Aorta (tissue), 5 donors: ENCODE results near the gene APOA4. TPM values are rescaled to one million over a fixed set of nuclear protein-coding genes. Genes with fewer than 3 reads are reported as not detected.

Experiments
- ATAC-seq: fragments of 200-7000 bp; cut with Tn5 transposase; one replicate; pipeline ENCODE4 v1.9.1; 2022; ENCODE audit warnings: moderate library complexity; ENCODE audit not compliant: low FRiP score
- DNase-seq, 2 donors: peaks; one replicate each; pipeline ENCODE4 v3.0.0-alpha.2; 2020
- H3K27ac ChIP-seq, 2 donors: one replicate each; pipeline ENCODE4 v1.5.1; 2013; ENCODE audit warnings: low read length in 2 of 2, mild to moderate bottlenecking in 2 of 2, moderate library complexity in 2 of 2, control low read depth in 1 of 2, inconsistent platforms in 1 of 2, low read depth in 1 of 2
- H3K27me3 ChIP-seq, 2 donors: one replicate each; pipeline ENCODE4 v1.6.1; 2013; ENCODE audit warnings: control low read depth in 1 of 2, low read length in 1 of 2, mild to moderate bottlenecking in 1 of 2, moderate library complexity in 1 of 2; ENCODE audit not compliant: insufficient read depth in 2 of 2, control insufficient read depth in 1 of 2
- H3K36me3 ChIP-seq, 2 donors: one replicate each; pipeline ENCODE4 v1.6.1; 2013; ENCODE audit warnings: control low read depth in 1 of 2, low read length in 1 of 2, mild to moderate bottlenecking in 1 of 2; ENCODE audit not compliant: insufficient read depth in 2 of 2, control insufficient read depth in 1 of 2
- H3K4me1 ChIP-seq, 2 donors: one replicate each; pipeline ENCODE4 v1.6.1; 2013; ENCODE audit warnings: low read length in 2 of 2, control low read depth in 1 of 2, mild to moderate bottlenecking in 1 of 2, moderate library complexity in 1 of 2; ENCODE audit not compliant: insufficient read depth in 2 of 2, control insufficient read depth in 1 of 2
- H3K4me3 ChIP-seq, 2 donors: one replicate each; pipeline ENCODE4 v1.5.1; 2013; ENCODE audit warnings: low read length in 2 of 2, control low read depth in 1 of 2, mild to moderate bottlenecking in 1 of 2
- H3K9me3 ChIP-seq: one replicate; pipeline ENCODE4 v1.6.1; 2013; ENCODE audit warnings: mild to moderate bottlenecking, low read length; ENCODE audit not compliant: control insufficient read depth
- WGBS, 2 donors: extraction: QIAGEN DNeasy Blood & Tissue Kit; methylation state at CpG; one replicate each; pipeline ENCODE4 v1.1.7; 2013; 5-methylcytosine and 5-hydroxymethylcytosine counted together
- intact Hi-C, 2 donors: fragments of 100-400 bp; cut with DNase I; formaldehyde crosslinking; loops; one replicate each; pipeline versions ENCODE4 v1.14.2 to v1.15.0; 2022
- long read RNA-seq, 2 donors: library from polyadenylated mRNA; unstranded; transcript quantifications; one replicate each; pipeline ENCODE4 v2.0.0, GENCODE V29; 2020 to 2021
- polyA plus RNA-seq, 2 donors: library from polyadenylated mRNA; stranded (reverse); fragments of 200-250 nt; gene quantifications; one replicate each; pipeline ENCODE4 v1.2.3, GENCODE V29; 2013
- total RNA-seq, 2 donors: library from RNA; stranded (reverse); fragmentation: NEBNext Ultra II Directional; extraction: Animal tissue kit (Norgen Biotek cat#: 25700); gene quantifications; one replicate each; pipeline ENCODE4 v1.2.1, GENCODE V29; 2021
- donor health status: healthy with polysubstance abuse.
- donor health status: Bipolar disorder and iron deficiency.
- donor health status: DM: no; HTN: no; CAD: no.
- donor health status: DM: no; HTN: no; CAD: no.
- donor health status: DM: yes; HTN: yes; CAD: no.

Gene APOA4
- total RNA-seq (not detected), polyA plus RNA-seq (100 to 1,000 TPM in 1 of 2 donors, under 1 TPM in 1; 0.64 to 457 TPM)
- long read RNA-seq, donor 1 = 0 reads
- long read RNA-seq, donor 2 = 0 reads

DNA sequence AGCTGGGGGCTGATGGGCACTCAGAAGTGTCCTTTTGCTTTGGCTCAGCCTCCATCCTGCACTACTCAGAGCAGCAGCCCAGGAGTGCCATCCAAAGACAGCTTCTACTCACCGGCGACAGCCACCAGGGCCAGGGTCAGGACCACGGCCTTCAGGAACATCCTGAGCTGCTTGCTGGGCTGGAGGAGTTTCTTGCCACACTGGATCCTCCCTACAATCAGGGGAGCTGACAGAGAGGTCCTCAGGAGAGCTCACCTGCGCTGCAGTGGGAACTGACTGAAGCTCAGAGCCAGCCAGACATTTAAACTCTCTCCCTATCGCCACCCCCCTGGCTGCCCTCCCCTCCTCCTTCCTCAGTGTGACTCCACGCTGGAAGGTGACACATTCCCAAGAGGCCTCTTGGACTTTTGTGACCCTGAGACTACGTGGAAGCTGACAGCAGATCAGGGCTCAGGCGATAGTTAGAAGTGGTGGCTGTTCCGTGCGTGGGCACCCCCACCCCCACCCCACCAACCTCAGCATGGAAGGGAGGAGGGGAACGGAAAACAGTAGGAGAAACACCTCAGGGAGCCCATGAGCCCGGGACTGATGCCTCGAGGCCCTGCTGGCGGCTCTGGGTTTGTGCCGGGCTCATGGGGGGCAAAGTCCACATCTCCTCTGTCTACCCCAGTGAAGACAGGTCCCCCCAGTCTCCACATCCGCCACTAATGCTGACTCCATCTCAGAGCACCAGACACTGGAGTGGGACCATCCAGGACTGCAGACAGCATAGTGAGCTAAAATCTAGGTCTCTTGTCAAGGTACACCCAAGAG is at the start of gene APOA4:
TSS of gene APOA4 (minus strand) at position 274 of the 813 bp plus-strand sequence. CDS start at position 161, 113 bp downstream.
- DNase-seq (no peak), ATAC-seq (no peak)
- H3K9me3 ChIP-seq = no peaks in the 10 kb centered on the region
- H3K4me1 ChIP-seq = no peaks in the 10 kb centered on the region
- H3K4me3 ChIP-seq = no peak within 1 kb of the TSS
- no peaks in the 10 kb centered on the region for H3K36me3 ChIP-seq
- no peaks in the 10 kb centered on the region for H3K27me3 ChIP-seq
- 82 to 84% methylated on average over 16 of the region's 16 CpGs for WGBS, 2 donors
- intact Hi-C loops = no loop called here
- H3K27ac ChIP-seq = no peak within 1 kb of the TSS

DNA sequence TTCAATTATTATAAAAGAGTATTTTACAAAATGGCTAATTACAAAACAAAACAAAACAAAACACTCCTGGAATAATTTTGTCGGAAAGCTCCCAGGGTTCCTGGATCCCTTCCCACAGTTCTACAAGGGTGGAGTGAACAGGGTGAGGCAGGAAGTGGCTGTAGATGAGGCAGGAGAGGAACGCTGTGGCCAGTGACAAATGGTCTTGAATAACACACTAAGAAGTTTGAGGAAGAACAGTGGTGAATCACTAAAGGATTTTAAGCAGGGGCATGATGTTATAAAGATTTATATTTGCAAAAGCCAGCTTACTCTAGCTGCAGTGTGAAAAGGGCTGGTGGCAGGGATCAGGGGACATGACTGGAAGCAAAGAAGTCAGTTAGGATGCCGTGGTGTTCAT is 48.1 kb upstream of the APOA4 start:
- H3K27me3 ChIP-seq = no peaks in the 10 kb centered on the region
- no peak for ATAC-seq
- H3K4me1 ChIP-seq = no peaks in the 10 kb centered on the region
- no peak overlapping the region for H3K4me3 ChIP-seq
- intact Hi-C loops = no loop called here
- DNase-seq = no peak
- 54 to 56% methylated on average over 3 of the region's 3 CpGs for WGBS, 2 donors
- H3K9me3 ChIP-seq = no peaks in the 10 kb centered on the region
- no peak overlapping the region for H3K27ac ChIP-seq
- H3K36me3 ChIP-seq = peaks cover 8 to 17% of the 10 kb centered on the region in 2 donors

DNA sequence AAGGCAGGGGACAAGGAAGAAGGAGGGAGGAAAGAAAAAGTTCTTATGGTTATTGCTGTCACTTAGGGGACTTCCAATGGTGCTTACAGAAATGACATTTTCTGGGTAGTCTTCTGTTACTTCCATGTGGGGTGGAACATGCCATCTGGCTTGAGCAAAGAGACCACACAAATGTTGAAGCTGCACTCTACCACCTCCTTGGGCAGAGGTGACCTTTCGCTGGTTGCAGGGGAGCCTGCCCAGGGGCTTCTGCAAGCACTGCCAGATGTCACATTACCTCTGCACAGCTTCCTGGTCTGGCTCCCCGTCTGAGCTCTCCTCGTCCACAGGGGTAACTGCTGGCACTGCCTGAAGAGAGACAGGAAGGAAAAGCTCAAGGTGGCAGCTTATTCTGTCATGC is 47.0 kb upstream of the APOA4 start:
- Histone ChIP-seq H3K27me3 (no peaks in the 10 kb centered on the region), H3K36me3 (peaks cover 8 to 12% of the 10 kb centered on the region in 2 donors), H3K4me1 (no peaks in the 10 kb centered on the region), H3K4me3 (no peak overlapping the region), H3K9me3 (no peaks in the 10 kb centered on the region), H3K27ac (no peak overlapping the region)
- no peak for ATAC-seq
- intact Hi-C loops = no loop called here
- WGBS, 2 donors = 71 to 90% methylated on average over 3 of the region's 3 CpGs
- no peak for DNase-seq

DNA sequence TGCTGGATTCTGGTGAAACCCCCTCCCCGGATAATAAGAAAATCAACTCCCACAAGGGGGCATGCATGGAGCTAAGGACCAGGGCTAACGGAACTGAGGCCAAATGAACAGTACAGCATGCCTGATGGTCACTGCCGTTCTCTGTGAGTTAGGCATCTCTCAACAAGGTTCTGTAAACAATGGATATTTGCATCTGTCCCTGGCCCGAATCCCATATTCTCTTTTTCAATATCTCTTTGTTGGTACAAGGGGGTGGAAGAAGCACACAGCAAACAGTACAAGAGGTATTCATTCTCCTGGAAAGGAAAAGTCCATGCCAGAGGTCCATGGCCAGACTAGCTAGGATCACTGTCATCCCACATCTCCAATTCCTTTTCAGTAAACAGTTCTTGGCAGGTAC is 46.5 kb upstream of the APOA4 start:
- 80 to 87% methylated on average over 4 of the region's 4 CpGs for WGBS, 2 donors
- H3K4me1 ChIP-seq = no peaks in the 10 kb centered on the region

DNA sequence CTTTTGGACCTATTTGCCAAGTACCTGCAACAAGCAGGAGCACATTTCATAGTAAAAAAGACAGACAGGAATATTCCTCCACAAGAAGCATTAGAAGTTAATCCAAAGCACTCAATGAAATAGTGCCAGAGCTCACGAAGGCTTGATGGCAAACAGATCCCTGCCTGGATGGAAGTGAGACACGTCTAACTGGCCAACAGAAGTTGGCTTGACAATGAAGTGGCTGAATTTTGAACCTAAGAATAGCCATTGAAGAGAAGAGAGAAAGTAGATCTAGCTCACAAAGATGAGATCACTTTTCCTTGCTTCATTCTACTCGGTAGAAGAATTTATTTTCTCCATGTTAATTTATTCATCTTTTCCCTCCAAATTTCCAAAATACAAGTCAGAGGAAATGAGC is 45.0 kb upstream of the APOA4 start:
- intact Hi-C loops = no loop called here
- no peak for ATAC-seq
- WGBS, 2 donors = 16 to 19% methylated on average over 3 of the region's 3 CpGs

More for the DNA sequence above, 46.5 kb upstream of the APOA4 start:
- no peak overlapping the region for H3K4me3 ChIP-seq
- DNase-seq (no peak), ATAC-seq (no peak)
- H3K9me3 ChIP-seq = no peaks in the 10 kb centered on the region
- peaks cover 10 to 13% of the 10 kb centered on the region in 2 donors for H3K36me3 ChIP-seq
- intact Hi-C loops = no loop called here
- H3K27me3 ChIP-seq = no peaks in the 10 kb centered on the region
- H3K27ac ChIP-seq = no peak overlapping the region

GRCh38 chr11:116867619-116868018 is 44.5 kb upstream of the APOA4 start:
- 92 to 94% methylated on average over 11 of the region's 11 CpGs for WGBS, 2 donors
- Histone ChIP-seq H3K9me3 (no peaks in the 10 kb centered on the region), H3K27me3 (no peaks in the 10 kb centered on the region), H3K4me1 (no peaks in the 10 kb centered on the region), H3K27ac (no peak overlapping the region), H3K4me3 (no peak overlapping the region), H3K36me3 (peaks cover 12% of the 10 kb centered on the region in 2 donors)
- DNase-seq (no peak), ATAC-seq (no peak)
- intact Hi-C loops = no loop called here

More for the DNA sequence above, 45.0 kb upstream of the APOA4 start:
- Histone ChIP-seq H3K27ac (no peak overlapping the region), H3K36me3 (peaks cover 12 to 14% of the 10 kb centered on the region in 2 donors), H3K4me1 (no peaks in the 10 kb centered on the region), H3K27me3 (no peaks in the 10 kb centered on the region), H3K9me3 (no peaks in the 10 kb centered on the region), H3K4me3 (no peak overlapping the region)
- no peak for DNase-seq

GRCh38 chr11:116866804-116867455 is 43.8 kb upstream of the APOA4 start:
- no peaks in the 10 kb centered on the region for H3K9me3 ChIP-seq
- no peak overlapping the region for H3K27ac ChIP-seq
- DNase-seq = no peak
- WGBS, 2 donors = 56 to 66% methylated on average over 6 of the region's 6 CpGs
- no peak for ATAC-seq
- no peak overlapping the region for H3K4me3 ChIP-seq
- intact Hi-C loops = no loop called here
- H3K4me1 ChIP-seq = no peaks in the 10 kb centered on the region
- H3K27me3 ChIP-seq = no peaks in the 10 kb centered on the region
- H3K36me3 ChIP-seq = peaks cover 13 to 18% of the 10 kb centered on the region in 2 donors

GRCh38 chr11:116865696-116866095 is 42.6 kb upstream of the APOA4 start:
- Histone ChIP-seq H3K27ac (no peak overlapping the region), H3K4me1 (no peaks in the 10 kb centered on the region), H3K4me3 (no peak overlapping the region), H3K27me3 (no peaks in the 10 kb centered on the region), H3K9me3 (no peaks in the 10 kb centered on the region), H3K36me3 (peaks cover 15 to 19% of the 10 kb centered on the region in 2 donors)
- ATAC-seq = no peak
- intact Hi-C loops = no loop called here
- 53 to 65% methylated on average over 1 of the region's 1 CpG for WGBS, 2 donors
- DNase-seq = no peak
